Right lobe of liver (tissue), 4 donors: ENCODE data around the gene MLANA.

Experiments
- POLR2A ChIP-seq: fragments of 450-650 bp; IDR thresholded peaks from one replicate; pipeline ENCODE4 v1.6.1; 2017; ENCODE audit warnings: antibody characterized with exemption, mild to moderate bottlenecking
- TF ChIP-seq, protein P1 (sequence below), 4 donors: fragments of 200-600 bp in 3 of 4; fragments of 450-650 bp in 1 of 4; IDR thresholded peaks; one replicate each; pipeline versions ENCODE4 v1.5.1 to v1.8.0; 2016 to 2022; ENCODE audit warnings: antibody characterized with exemption in 4 of 4, mild to moderate bottlenecking in 2 of 4
- donor health status: DM: no; HTN: no; CAD: no.
- donor health status: DM: no; HTN: no; CAD: no.
- donor health status: DM: no; HTN: yes; CAD: no.

DNA sequence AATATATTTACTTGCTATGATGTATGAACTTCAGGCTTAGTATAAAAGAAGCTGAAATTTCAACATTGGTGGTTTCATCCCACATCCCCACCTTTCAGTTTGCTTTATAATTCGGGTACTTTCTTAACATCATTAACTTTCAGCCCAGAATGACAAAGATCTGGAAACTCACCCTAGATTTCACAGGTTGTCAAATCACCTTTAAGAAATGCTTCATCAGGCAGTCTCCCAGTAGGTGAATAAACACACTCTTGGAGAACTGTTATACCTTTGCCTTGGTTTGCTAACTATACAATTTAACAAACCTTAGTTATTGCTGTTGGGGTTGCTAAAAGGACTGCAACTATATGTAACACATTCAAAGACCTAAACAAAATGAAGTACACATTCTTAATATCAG is 54.4 kb downstream of the MLANA start:
- TF ChIP-seq, protein P1, sequence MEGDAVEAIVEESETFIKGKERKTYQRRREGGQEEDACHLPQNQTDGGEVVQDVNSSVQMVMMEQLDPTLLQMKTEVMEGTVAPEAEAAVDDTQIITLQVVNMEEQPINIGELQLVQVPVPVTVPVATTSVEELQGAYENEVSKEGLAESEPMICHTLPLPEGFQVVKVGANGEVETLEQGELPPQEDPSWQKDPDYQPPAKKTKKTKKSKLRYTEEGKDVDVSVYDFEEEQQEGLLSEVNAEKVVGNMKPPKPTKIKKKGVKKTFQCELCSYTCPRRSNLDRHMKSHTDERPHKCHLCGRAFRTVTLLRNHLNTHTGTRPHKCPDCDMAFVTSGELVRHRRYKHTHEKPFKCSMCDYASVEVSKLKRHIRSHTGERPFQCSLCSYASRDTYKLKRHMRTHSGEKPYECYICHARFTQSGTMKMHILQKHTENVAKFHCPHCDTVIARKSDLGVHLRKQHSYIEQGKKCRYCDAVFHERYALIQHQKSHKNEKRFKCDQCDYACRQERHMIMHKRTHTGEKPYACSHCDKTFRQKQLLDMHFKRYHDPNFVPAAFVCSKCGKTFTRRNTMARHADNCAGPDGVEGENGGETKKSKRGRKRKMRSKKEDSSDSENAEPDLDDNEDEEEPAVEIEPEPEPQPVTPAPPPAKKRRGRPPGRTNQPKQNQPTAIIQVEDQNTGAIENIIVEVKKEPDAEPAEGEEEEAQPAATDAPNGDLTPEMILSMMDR (IDR thresholded peaks at IDR 0.05), result no peak
- no peak for TF ChIP-seq POLR2A
